ENCODE results near the gene MLXIP. TPM values are rescaled to one million over a fixed set of nuclear protein-coding genes. Genes with fewer than 3 reads are reported as not detected.

Gene MLXIP
- total and polyA plus RNA-seq, 9 of the 15 experiments (the other 6 are each of a cell fraction or from before 2014, with no cell fraction given), result 2.2 to 66.3 (median 18.1) TPM

DNA sequence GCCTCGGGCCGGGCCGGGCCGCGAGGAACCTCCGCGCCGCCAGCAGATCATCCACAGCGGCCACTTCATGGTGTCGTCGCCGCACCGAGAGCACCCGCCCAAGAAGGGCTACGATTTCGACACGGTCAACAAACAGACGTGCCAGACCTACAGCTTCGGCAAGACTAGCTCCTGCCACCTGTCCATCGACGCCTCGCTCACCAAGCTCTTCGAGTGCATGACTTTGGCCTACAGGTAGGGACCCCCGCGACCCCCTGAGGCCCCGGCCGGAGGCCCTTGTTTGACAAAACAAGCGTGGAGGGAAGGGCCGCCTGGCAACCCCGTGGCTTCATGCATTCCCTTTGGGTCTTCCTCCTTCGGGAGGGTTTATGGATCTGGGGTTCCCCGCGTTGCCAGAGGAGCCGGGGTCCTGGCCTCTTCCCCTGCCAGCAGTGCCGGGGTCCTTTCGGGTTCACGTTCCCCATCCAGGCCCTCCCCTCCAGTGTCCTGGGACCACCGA lies 526 bp downstream of the MLXIP start (continued):
- TF ChIP-seq, protein P1, sequence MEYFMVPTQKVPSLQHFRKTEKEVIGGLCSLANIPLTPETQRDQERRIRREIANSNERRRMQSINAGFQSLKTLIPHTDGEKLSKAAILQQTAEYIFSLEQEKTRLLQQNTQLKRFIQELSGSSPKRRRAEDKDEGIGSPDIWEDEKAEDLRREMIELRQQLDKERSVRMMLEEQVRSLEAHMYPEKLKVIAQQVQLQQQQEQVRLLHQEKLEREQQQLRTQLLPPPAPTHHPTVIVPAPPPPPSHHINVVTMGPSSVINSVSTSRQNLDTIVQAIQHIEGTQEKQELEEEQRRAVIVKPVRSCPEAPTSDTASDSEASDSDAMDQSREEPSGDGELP (CRISPR knock-in tag; IDR thresholded peaks at IDR 0.05; ENCODE audit: borderline replicate concordance), result 0 out of 2 replicates have a peak, but pooled peaks have one; percentile 51
- TF ChIP-seq LARP7 (IDR thresholded peaks at IDR 0.05) (no peak), NFATC3 (IDR thresholded peaks at IDR 0.05) (no peak), PRPF4 (IDR thresholded peaks at IDR 0.05; ENCODE audit: insufficient read depth, low read depth, low read length, poor library complexity, severe bottlenecking) (no peak), ZNF586 (CRISPR knock-in tag; conservative IDR thresholded peaks at IDR 0.05) (no peak), POLR2G (IDR thresholded peaks at IDR 0.05; ENCODE audit: low read depth, low read length) (peak; percentile 6; the same call in 1 of the 2 replicates), PPARD (CRISPR knock-in tag; IDR thresholded peaks at IDR 0.05) (no peak), FOXJ2 (tag; IDR thresholded peaks at IDR 0.05) (no peak), CHD1 (IDR thresholded peaks at IDR 0.05; ENCODE audit: low read length) (peak; percentile 91), KLF16 (IDR thresholded peaks at IDR 0.05) (no peak), ARNT (IDR thresholded peaks at IDR 0.05) (no peak), NCOA1 (IDR thresholded peaks at IDR 0.05; ENCODE audit: low read depth) (no peak), NFYB (IDR thresholded peaks at IDR 0.05; ENCODE audit: extremely low read depth, insufficient read length) (no peak), TAF15 (IDR thresholded peaks at IDR 0.05; ENCODE audit: low read depth, low read length) (no peak), IRF2 (CRISPR knock-in tag; IDR thresholded peaks at IDR 0.05) (no peak), GTF2E2 (tag; IDR thresholded peaks at IDR 0.05) (no peak), ARID2 (IDR thresholded peaks at IDR 0.05) (no peak)
- TF ChIP-seq, protein P2, sequence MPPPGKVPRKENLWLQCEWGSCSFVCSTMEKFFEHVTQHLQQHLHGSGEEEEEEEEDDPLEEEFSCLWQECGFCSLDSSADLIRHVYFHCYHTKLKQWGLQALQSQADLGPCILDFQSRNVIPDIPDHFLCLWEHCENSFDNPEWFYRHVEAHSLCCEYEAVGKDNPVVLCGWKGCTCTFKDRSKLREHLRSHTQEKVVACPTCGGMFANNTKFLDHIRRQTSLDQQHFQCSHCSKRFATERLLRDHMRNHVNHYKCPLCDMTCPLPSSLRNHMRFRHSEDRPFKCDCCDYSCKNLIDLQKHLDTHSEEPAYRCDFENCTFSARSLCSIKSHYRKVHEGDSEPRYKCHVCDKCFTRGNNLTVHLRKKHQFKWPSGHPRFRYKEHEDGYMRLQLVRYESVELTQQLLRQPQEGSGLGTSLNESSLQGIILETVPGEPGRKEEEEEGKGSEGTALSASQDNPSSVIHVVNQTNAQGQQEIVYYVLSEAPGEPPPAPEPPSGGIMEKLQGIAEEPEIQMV (tag; conservative IDR thresholded peaks at IDR 0.05; ENCODE audit: low read depth), result no peak
- TF ChIP-seq, protein P3, sequence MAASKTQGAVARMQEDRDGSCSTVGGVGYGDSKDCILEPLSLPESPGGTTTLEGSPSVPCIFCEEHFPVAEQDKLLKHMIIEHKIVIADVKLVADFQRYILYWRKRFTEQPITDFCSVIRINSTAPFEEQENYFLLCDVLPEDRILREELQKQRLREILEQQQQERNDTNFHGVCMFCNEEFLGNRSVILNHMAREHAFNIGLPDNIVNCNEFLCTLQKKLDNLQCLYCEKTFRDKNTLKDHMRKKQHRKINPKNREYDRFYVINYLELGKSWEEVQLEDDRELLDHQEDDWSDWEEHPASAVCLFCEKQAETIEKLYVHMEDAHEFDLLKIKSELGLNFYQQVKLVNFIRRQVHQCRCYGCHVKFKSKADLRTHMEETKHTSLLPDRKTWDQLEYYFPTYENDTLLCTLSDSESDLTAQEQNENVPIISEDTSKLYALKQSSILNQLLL (CRISPR knock-in tag; IDR thresholded peaks at IDR 0.05; ENCODE audit: borderline replicate concordance), result no peak
- TF ChIP-seq, protein P4, sequence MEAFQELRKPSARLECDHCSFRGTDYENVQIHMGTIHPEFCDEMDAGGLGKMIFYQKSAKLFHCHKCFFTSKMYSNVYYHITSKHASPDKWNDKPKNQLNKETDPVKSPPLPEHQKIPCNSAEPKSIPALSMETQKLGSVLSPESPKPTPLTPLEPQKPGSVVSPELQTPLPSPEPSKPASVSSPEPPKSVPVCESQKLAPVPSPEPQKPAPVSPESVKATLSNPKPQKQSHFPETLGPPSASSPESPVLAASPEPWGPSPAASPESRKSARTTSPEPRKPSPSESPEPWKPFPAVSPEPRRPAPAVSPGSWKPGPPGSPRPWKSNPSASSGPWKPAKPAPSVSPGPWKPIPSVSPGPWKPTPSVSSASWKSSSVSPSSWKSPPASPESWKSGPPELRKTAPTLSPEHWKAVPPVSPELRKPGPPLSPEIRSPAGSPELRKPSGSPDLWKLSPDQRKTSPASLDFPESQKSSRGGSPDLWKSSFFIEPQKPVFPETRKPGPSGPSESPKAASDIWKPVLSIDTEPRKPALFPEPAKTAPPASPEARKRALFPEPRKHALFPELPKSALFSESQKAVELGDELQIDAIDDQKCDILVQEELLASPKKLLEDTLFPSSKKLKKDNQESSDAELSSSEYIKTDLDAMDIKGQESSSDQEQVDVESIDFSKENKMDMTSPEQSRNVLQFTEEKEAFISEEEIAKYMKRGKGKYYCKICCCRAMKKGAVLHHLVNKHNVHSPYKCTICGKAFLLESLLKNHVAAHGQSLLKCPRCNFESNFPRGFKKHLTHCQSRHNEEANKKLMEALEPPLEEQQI (IDR thresholded peaks at IDR 0.05), result no peak

Measured in K562 (cell line).